K562 (cell line): ENCODE results near the gene UBE2B. TPM values are rescaled to one million over a fixed set of nuclear protein-coding genes. Genes with fewer than 3 reads are reported as not detected.

Experiments used
- CEBPG ChIP-seq, 3 experiments: fragments of 200-800 bp in 1 of 3; sonication (Bioruptor generic) in 1 of 3; sonication (generic) in 1 of 3; formaldehyde crosslinking in 1 of 3; IDR thresholded peaks in 2 of 3; conservative IDR thresholded peaks in 1 of 3; 2 replicates each; pipeline versions ENCODE4 v1.6.1 to v1.8.0; 2016 to 2022; ENCODE audit warnings: missing compliant biosample characterization in 2 of 3, missing genetic modification characterization in 2 of 3, mild to moderate bottlenecking in 1 of 3, missing genetic modification reagents in 1 of 3
- MBD2 ChIP-seq: sonication (generic); IDR thresholded peaks from 2 replicates; pipeline ENCODE4 v1.6.1; 2016; ENCODE audit warnings: low read depth, borderline replicate concordance
- PRMT5 ChIP-seq: sonication (generic); formaldehyde crosslinking; IDR thresholded peaks from 2 replicates; pipeline ENCODE4 v1.5.0; 2020; ENCODE audit warnings: missing genetic modification reagents
- RBFOX2 ChIP-seq: fragments of 200-400 bp; formaldehyde crosslinking; IDR thresholded peaks from 2 replicates; pipeline ENCODE4 v1.6.1; 2017; ENCODE audit warnings: low read depth, mild to moderate bottlenecking, low read length, moderate library complexity
- TAF1 ChIP-seq: IDR thresholded peaks from 2 replicates; pipeline ENCODE4 v1.6.1; 2011; ENCODE audit warnings: mild to moderate bottlenecking, low read length, moderate library complexity; ENCODE audit not compliant: insufficient read depth, control insufficient read depth, severe bottlenecking; ENCODE audit errors: extremely low read depth
- ZNF445 ChIP-seq: fragments of 250-450 bp; sonication (Bioruptor Pico); IDR thresholded peaks from 2 replicates; pipeline ENCODE4 v1.4.0; 2020; ENCODE audit warnings: low read depth, mild to moderate bottlenecking, moderate library complexity
- polyA plus RNA-seq, 8 experiments: library from polyadenylated mRNA; depleted of rRNA in 4 of 8; stranded (reverse) in 5 of 8; unstranded in 3 of 8; fragments of >200 nt; fragmentation: Nextera tagmentation in 2 of 8; fragmentation: Illumina TruSeq in 1 of 8; extraction: Ambion mirVana in 2 of 8; extraction: Trizol in 1 of 8; gene quantifications; 2 replicates each; pipeline versions ENCODE4 v1.2.1 to v1.2.3, GENCODE V29; 2011 to 2014; ENCODE audit warnings: inconsistent platforms in 1 of 8, missing spikeins in 1 of 8
- total RNA-seq, 7 experiments: library from RNA; depleted of rRNA in 6 of 7; stranded (reverse); fragments of >200 nt in 6 of 7; fragmentation: Illumina TruSeq in 2 of 7; extraction: Trizol in 2 of 7; gene quantifications; 2 replicates each; pipeline versions ENCODE4 v1.2.1 to v1.2.3, GENCODE V29; 2011 to 2021; ENCODE audit warnings: low replicate concordance in 1 of 7
- TF ChIP-seq, protein P1 (sequence below): fragments of 450-650 bp; IDR thresholded peaks from 2 replicates; pipeline ENCODE4 v1.6.1; 2017; ENCODE audit warnings: antibody characterized with exemption
- TF ChIP-seq, protein P2 (sequence below): fragments of 450-650 bp; IDR thresholded peaks from 2 replicates; pipeline ENCODE4 v1.6.1; 2016; ENCODE audit warnings: mild to moderate bottlenecking, moderate library complexity
- TF ChIP-seq, protein P3 (sequence below): IDR thresholded peaks from 2 replicates; pipeline ENCODE4 v1.6.1; 2016; ENCODE audit warnings: missing genetic modification characterization, missing compliant biosample characterization

UBE2B gene
- total and polyA plus RNA-seq, 9 of the 15 experiments (the other 6 are each of a cell fraction or from before 2014, with no cell fraction given) = 13.1 to 198 (median 75.5) TPM

DNA sequence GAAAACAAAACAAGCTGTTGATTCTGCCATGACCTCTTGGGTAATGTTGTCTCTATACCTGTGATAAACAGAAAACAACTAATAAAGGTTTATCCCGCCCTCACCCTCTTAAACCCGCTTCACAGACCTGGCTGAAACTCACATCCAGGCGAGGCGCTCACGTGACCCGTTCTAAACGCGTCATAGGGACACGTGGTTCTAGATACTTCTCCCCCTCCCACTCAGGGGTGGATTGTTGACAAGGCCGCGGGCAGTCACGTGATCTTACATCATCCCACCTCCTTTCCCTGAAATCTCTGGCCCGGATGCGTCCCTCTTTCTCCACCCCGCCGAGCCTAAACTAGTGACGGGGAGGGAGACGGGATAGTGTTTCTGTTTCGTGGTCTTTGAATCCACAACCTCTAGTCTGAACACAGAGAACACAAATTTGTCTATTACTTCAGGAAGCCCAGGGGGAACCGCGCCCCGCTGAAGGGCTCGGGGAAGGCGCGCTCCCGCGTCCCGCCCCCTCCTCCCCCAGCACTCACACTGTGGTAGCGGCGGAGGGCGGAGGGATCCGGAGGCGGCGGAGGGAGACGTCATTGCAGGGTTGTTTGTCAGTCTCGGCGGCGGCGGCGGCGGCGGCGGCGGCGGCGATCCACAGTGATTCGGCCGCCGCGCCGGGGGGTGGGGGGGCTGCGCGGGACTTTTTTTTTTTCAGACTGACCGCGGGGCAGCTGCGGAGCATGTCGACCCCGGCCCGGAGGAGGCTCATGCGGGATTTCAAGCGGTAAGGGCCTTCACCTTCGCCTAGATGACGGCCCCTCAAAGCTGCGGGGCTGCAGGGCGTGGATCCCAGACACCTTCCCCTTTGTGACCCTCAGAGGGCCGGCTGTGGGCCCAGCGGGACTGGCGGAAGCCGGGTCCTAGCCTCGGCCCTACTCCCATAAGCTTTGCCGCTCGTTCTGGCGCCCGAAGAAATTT lies at the start of gene UBE2B (continued):
- TF ChIP-seq, protein P1, sequence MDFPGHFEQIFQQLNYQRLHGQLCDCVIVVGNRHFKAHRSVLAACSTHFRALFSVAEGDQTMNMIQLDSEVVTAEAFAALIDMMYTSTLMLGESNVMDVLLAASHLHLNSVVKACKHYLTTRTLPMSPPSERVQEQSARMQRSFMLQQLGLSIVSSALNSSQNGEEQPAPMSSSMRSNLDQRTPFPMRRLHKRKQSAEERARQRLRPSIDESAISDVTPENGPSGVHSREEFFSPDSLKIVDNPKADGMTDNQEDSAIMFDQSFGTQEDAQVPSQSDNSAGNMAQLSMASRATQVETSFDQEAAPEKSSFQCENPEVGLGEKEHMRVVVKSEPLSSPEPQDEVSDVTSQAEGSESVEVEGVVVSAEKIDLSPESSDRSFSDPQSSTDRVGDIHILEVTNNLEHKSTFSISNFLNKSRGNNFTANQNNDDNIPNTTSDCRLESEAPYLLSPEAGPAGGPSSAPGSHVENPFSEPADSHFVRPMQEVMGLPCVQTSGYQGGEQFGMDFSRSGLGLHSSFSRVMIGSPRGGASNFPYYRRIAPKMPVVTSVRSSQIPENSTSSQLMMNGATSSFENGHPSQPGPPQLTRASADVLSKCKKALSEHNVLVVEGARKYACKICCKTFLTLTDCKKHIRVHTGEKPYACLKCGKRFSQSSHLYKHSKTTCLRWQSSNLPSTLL = no peak
- TF ChIP-seq ZNF445 (CRISPR knock-in tag) = no peak
- peak; percentile 97 for TF ChIP-seq MBD2
- TF ChIP-seq PRMT5 (CRISPR knock-in tag) = 0 out of 2 replicates have a peak, but pooled peaks have one; percentile 36
- peak; percentile 91 for TF ChIP-seq RBFOX2
- TF ChIP-seq TAF1 = peak; percentile 93
- TF ChIP-seq, protein P2, sequence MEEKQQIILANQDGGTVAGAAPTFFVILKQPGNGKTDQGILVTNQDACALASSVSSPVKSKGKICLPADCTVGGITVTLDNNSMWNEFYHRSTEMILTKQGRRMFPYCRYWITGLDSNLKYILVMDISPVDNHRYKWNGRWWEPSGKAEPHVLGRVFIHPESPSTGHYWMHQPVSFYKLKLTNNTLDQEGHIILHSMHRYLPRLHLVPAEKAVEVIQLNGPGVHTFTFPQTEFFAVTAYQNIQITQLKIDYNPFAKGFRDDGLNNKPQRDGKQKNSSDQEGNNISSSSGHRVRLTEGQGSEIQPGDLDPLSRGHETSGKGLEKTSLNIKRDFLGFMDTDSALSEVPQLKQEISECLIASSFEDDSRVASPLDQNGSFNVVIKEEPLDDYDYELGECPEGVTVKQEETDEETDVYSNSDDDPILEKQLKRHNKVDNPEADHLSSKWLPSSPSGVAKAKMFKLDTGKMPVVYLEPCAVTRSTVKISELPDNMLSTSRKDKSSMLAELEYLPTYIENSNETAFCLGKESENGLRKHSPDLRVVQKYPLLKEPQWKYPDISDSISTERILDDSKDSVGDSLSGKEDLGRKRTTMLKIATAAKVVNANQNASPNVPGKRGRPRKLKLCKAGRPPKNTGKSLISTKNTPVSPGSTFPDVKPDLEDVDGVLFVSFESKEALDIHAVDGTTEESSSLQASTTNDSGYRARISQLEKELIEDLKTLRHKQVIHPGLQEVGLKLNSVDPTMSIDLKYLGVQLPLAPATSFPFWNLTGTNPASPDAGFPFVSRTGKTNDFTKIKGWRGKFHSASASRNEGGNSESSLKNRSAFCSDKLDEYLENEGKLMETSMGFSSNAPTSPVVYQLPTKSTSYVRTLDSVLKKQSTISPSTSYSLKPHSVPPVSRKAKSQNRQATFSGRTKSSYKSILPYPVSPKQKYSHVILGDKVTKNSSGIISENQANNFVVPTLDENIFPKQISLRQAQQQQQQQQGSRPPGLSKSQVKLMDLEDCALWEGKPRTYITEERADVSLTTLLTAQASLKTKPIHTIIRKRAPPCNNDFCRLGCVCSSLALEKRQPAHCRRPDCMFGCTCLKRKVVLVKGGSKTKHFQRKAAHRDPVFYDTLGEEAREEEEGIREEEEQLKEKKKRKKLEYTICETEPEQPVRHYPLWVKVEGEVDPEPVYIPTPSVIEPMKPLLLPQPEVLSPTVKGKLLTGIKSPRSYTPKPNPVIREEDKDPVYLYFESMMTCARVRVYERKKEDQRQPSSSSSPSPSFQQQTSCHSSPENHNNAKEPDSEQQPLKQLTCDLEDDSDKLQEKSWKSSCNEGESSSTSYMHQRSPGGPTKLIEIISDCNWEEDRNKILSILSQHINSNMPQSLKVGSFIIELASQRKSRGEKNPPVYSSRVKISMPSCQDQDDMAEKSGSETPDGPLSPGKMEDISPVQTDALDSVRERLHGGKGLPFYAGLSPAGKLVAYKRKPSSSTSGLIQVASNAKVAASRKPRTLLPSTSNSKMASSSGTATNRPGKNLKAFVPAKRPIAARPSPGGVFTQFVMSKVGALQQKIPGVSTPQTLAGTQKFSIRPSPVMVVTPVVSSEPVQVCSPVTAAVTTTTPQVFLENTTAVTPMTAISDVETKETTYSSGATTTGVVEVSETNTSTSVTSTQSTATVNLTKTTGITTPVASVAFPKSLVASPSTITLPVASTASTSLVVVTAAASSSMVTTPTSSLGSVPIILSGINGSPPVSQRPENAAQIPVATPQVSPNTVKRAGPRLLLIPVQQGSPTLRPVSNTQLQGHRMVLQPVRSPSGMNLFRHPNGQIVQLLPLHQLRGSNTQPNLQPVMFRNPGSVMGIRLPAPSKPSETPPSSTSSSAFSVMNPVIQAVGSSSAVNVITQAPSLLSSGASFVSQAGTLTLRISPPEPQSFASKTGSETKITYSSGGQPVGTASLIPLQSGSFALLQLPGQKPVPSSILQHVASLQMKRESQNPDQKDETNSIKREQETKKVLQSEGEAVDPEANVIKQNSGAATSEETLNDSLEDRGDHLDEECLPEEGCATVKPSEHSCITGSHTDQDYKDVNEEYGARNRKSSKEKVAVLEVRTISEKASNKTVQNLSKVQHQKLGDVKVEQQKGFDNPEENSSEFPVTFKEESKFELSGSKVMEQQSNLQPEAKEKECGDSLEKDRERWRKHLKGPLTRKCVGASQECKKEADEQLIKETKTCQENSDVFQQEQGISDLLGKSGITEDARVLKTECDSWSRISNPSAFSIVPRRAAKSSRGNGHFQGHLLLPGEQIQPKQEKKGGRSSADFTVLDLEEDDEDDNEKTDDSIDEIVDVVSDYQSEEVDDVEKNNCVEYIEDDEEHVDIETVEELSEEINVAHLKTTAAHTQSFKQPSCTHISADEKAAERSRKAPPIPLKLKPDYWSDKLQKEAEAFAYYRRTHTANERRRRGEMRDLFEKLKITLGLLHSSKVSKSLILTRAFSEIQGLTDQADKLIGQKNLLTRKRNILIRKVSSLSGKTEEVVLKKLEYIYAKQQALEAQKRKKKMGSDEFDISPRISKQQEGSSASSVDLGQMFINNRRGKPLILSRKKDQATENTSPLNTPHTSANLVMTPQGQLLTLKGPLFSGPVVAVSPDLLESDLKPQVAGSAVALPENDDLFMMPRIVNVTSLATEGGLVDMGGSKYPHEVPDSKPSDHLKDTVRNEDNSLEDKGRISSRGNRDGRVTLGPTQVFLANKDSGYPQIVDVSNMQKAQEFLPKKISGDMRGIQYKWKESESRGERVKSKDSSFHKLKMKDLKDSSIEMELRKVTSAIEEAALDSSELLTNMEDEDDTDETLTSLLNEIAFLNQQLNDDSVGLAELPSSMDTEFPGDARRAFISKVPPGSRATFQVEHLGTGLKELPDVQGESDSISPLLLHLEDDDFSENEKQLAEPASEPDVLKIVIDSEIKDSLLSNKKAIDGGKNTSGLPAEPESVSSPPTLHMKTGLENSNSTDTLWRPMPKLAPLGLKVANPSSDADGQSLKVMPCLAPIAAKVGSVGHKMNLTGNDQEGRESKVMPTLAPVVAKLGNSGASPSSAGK = peak; percentile 95
- TF ChIP-seq, protein P3, sequence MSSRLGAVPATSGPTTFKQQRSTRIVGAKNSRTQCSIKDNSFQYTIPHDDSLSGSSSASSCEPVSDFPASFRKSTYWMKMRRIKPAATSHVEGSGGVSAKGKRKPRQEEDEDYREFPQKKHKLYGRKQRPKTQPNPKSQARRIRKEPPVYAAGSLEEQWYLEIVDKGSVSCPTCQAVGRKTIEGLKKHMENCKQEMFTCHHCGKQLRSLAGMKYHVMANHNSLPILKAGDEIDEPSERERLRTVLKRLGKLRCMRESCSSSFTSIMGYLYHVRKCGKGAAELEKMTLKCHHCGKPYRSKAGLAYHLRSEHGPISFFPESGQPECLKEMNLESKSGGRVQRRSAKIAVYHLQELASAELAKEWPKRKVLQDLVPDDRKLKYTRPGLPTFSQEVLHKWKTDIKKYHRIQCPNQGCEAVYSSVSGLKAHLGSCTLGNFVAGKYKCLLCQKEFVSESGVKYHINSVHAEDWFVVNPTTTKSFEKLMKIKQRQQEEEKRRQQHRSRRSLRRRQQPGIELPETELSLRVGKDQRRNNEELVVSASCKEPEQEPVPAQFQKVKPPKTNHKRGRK (tag) = no peak
- TF ChIP-seq CEBPG (CRISPR knock-in tag; IDR thresholded peaks at IDR 0.05) = peak; percentile 85
- peak; percentile 90 to 92 for TF ChIP-seq CEBPG (tag; conservative IDR thresholded peaks at IDR 0.05 in 1 of 2, IDR thresholded peaks at IDR 0.05 in 1 of 2)
